ENCODE measurements around the gene ABHD12B.

DNA sequence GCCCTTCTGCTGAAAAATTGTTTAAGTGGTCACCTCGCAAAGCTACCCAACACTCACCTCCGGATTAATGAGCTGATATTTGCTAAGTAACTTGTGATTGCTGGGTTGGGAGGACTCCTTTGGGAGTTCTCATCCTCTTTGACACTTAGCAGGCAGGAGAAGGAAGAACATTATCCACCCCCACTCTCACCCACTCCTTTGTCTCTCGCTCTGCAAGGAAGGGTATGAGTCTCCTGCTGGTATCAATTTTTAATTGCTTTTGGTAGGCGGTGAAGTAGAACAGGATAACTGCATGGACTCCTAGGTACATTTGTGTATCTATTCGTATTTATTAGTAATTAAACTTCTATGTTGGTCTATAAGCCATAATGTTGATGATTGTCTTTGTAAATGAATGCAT lies 6.9 kb upstream of the ABHD12B start:
- TF ChIP-seq EP300 (IDR thresholded peaks at IDR 0.05) (no peak), POLR2A (IDR thresholded peaks at IDR 0.05) (no peak)
- TF ChIP-seq, protein P1, sequence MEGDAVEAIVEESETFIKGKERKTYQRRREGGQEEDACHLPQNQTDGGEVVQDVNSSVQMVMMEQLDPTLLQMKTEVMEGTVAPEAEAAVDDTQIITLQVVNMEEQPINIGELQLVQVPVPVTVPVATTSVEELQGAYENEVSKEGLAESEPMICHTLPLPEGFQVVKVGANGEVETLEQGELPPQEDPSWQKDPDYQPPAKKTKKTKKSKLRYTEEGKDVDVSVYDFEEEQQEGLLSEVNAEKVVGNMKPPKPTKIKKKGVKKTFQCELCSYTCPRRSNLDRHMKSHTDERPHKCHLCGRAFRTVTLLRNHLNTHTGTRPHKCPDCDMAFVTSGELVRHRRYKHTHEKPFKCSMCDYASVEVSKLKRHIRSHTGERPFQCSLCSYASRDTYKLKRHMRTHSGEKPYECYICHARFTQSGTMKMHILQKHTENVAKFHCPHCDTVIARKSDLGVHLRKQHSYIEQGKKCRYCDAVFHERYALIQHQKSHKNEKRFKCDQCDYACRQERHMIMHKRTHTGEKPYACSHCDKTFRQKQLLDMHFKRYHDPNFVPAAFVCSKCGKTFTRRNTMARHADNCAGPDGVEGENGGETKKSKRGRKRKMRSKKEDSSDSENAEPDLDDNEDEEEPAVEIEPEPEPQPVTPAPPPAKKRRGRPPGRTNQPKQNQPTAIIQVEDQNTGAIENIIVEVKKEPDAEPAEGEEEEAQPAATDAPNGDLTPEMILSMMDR (IDR thresholded peaks at IDR 0.05): no peak

All from gastroesophageal sphincter (tissue), 3 donors.